Smooth muscle cell of the brain vasculature (primary cell): Measurements from ENCODE around the gene ARCN1.

Experiments used
- DNase-seq: peaks from one replicate; pipeline ENCODE4 v3.0.0-alpha.2; 2012; ENCODE audit warnings: low read depth, low spot score

ARCN1 gene

DNA sequence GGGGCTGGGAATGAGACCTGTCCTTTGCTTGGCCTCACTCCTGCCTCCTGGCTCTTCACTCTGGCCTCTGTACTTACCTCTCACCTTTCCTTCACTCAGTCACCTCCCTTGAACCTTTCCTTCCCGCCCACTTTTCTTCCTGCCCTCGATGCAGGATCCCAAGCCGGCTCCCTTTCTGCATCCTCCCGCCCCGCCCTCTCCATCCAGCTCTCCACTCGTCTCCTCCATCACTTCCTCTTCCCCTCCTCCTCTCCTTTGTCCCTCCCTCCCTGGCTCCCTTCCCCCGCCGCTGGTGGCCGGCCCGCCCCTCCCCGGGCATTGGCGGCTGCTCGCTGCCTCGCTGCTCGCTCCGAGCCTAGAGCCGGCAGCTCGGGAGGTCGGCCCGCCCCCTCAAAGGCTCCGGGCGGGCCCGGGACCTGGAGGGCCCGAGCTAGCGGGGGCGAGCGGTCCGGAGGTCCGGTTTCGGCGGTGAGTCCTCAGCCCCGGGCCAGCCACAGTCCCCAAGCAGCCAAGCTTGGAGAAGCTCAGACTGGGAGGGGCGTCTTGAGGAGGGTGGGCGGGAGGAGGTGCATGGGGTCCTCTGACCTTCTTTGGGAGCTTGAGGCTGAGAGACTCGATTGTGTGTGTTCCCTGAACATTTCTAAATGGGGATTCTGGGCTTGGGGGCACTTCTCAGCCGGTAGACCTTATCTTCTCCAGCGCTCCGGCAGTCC lies 49.0 kb downstream of the ARCN1 start:
- no peak for DNase-seq

DNA sequence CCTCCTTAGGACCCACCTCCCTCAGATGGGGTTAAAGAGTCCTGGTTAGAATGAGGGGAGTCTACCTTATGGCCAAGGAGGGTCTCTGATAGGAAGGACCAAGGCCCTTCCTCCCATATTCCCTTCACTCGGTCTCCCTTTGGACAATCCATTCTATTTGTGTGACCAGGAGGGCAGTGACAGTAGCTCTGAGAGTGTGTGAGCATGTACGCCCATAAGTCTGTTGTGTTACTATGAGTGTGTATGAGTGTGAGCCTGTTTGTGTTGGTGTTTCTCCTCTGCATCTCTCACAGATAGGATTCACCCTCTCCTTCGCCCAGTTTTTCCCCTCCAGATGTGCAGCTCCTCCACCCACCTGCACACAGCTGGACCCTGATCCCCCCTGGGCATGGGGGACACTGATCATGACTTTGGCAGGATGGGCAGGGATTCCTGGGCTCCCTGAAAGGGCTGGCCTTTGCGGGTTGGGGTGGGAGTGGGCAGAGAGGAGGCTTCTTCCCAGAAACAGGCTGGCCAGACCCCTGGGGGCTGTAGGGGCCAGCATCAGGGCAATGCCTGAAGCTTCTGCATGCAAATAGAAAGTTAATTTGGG lies 49.7 kb downstream of the ARCN1 start:
- no peak for DNase-seq

DNA sequence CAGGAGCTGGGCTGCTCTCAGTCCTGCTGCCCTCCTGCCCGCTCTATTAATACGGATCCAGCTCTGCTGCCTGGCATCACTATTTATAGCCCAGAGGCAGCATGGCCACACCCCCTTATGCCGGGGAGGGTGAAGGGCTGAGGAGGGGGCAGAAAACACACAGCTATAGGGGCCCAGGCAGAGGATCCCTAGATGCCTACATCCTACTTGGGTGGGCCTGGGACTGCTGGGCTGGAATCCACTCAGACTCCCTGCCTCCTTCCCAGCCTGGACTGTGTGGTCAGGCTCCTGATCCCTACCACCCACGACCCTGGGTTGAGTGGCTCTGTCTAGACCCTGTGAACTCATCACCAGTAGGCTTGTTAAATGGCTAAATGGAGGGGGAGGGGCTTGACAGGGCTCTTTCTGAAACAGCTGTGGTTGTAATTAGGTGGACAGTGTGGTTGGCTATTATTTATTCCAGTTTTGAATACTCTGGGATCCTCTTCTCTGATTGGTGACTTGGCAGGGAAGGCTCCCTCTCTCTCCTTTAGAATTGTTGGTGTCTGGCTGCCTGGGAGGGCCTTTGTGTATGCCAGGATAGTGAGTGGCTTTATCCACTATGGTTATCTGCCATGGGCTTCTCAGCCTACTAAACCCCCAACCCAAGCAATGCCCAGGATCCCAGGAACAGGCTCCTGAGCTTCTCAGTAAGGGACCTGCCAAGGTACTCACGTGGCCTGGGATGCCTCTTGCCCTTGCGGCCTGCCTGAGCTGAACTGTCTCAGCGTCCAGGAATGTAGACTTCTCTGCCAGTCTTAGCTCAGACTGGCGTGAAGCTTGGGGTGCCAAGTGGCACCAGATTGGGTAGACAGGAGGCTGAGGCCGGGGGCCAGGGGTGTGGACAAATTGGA lies 50.4 kb downstream of the ARCN1 start:
- DNase-seq, result no peak

DNA sequence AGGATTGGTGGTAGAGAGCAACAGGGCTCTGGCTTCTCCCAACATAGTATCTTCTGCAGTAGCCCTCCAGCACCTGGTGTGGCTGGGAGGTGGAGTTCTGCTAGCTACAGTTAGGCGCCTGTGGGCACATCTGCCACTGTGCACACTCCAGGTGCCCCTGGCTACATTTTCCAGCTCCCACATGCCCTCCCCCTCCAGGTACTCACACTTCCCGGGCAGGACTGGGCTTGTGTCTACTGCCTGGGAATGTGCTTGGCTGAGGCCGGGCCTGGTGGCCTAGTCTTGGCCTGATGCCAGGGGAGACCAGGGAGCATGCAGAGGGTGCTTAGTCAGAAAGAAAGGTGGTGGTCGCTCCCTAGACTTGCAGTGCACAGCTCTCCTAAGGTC lies 51.1 kb downstream of the ARCN1 start:
- DNase-seq, result no peak

DNA sequence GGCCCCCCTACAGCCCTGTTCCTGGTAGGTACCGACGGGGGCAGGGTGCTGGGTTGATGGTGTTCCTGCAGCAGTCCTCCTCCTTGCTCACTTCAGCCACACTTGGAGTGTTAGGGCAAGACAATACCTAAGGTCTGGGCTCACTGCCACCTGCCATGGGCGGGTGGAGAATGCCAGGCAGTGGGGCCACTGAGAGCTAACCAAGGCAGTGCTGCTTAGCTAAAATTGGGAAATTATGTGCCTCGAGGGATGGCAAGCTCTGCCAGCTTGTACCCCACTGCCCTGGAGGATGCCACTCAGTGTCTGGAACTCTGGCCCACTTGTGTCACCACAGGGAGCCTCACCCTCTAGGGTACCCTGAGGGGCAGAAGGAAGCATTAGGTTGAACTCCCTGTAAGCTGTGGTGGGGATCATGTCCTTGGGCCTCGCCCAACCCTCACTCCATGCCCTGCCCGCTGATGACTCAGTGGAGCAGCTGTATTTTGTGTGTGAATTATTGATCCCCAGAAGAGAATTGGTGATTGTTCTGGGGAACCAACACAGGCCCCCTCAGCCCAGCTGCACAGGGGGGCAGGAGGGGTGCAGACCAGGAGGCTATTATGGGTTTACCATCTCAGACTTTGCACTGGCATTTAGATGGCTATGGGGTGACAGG lies 53.0 kb downstream of the ARCN1 start:
- no peak for DNase-seq

DNA sequence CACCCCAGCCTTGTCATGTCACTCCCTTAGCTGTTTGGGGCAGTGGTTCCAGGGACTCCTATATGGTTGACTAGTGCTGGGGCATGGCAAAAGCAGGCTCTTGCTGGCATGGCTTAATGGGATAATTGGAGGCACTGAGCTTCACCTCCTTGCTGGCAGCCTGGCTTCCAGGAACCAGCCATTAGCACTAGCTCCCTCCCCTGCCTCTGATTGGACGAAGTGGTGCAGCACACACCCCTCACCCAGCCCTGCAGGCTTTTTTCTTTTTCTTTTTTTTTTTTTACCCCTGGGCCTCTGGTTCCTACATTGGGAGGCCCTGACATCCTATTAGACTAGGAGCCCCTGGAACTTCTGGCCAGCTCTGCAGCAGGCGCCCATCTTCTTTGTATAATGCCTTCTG lies 53.8 kb downstream of the ARCN1 start:
- no peak for DNase-seq

DNA sequence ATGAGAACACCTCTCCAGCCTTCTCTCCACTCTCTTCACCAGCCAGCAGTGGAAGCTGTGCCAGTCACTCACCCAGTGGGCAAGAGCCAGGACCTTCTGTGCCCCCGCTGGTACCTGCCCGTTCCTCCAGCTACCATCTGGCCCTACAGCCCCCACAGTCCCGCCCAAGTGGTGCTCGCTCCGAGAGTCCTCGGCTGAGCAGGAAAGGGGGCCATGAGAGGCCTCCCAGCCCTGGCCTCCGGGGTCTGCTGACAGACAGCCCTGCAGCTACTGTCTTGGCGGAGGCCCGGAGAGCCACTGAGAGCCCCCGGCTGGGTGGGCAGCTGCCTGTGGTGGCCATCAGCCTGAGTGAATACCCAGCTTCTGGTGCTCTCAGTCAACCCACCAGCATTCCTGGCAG lies 55.4 kb downstream of the ARCN1 start:
- DNase-seq, result no peak

DNA sequence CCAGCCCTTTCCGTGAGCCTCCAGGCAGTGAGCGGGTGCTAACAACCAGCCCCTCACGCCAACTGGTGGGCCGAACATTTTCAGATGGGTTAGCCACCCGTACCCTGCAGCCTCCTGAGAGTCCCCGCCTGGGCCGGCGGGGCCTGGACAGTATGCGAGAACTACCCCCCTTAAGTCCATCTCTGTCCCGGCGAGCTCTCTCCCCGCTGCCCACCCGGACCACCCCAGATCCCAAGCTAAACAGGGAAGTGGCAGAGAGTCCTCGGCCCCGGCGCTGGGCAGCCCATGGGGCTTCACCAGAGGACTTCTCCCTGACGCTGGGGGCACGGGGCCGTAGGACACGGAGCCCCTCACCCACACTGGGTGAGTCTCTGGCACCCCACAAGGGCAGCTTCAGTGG lies 55.8 kb downstream of the ARCN1 start:
- no peak for DNase-seq

DNA sequence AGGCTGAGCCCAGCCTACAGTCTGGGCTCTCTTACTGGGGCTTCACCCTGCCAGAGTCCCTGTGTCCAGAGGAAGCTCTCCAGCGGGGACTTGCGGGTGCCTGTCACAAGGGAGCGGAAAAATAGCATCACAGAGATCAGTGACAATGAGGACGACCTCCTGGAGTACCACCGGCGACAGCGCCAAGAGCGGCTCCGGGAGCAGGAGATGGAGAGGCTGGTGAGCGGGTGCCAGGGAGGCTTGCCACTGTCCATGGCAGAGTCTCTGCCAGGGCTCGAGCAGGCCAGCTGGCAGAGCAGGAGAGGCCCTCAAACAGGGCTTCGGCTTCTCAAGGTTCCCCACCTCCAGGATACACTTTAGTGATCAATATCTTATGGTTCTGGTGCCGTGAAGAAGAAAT lies 56.2 kb downstream of the ARCN1 start:
- DNase-seq, result no peak

DNA sequence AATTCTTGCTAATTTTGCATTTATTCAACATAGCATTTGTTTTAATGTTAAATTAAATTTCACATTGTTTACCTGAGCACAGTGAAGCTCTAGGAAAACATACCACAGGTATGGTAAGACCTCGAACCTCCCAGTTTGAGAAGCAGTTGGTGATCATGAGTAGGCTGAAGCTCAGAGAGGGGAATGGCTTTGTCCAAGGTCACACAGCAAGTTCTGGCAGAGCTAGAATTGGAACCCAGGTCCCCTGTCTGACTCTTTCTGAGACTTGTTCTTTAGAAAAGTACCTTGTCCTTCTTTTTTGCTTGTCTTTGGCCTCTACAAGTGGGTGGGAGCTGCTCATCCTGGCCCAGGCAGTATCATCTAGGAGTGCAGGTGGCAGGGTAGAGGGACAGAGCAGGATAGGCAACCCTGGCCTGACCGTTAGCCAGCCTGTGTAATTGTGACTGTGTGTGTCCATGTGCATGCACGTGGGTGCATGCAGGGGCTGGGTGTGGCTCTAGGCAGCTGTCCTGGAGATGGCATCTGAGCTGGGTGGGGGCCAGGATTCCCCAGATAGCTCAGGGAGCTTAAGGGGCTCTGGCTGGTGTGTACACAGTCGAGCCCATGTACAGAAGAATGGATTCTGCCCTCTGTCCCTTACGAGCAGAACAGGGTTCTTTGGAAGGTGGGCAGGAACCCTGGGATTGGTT lies 56.8 kb downstream of the ARCN1 start:
- DNase-seq, result no peak

DNA sequence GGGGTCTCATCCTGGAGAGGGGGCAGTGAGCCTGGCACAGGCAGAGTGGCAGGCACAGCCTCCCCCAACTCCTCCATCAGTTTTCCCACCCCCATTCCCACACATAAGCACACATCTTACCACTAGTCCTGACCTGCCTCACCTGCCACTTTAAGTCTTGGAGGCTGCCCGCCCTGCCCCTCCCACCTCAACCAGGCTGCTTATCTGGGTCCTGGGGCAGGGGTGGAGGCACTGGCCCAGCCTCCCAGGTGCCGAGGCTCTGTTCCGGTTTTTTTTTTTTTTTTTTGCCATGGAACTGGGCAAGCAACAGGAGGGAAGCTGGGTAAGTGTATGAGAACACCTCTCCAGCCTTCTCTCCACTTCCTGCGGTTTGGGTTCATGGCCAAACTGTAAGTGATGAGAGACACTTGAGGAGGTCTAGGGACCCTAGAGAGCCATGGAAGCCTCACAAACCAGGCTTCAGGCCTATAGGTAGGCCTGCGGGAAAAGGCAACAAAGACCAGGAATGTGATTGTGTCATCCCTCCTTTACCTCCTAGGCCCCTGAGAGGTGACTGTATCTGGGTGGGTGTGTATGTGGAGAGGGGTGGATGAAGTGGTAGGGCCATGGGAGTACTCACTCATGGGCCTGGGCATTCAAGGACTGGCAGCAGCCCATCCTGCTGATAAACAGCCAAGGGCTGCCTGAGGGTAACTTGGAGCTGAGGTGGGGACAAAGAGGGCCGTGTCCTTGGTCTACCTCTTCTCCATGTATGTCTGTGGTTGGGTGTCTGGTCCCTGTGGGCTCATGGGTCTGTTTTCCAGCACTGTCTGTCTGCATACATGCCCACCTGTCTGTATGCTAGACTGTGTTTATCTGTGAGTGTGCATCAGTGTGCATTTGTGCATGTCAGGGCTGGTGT lies 57.8 kb downstream of the ARCN1 start:
- no peak for DNase-seq

DNA sequence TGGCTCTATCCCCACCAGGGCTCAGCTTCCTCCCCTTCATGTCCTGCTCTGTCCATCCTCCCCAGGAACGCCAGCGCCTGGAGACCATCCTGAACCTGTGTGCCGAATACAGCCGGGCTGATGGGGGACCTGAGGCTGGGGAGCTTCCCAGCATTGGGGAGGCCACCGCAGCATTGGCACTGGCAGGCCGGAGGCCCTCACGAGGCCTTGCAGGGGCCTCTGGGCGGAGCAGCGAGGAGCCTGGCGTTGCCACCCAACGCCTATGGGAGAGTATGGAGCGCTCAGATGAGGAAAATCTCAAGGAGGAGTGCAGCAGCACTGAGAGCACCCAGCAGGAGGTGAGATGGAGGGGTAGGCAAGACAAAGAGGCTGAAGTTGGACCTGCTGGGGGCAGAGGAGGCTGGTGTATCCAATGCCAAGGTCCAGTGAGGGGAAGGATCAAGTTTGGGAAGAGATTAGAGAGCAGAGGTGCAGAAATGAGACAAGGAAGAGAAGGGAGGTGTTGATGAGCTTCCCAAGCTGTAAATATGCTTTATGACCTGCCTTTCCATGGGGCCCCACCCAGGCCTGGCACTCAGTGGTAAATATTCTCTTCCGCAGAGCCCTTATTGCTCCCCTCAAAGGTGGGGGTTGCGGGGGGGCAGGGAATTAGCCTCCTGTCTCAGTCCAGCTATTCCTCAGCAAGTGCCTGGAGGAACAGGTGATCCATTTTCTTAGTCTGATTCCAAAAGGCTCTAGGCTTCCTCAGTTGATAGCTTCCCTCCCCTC lies 59.1 kb downstream of the ARCN1 start:
- no peak for DNase-seq

DNA sequence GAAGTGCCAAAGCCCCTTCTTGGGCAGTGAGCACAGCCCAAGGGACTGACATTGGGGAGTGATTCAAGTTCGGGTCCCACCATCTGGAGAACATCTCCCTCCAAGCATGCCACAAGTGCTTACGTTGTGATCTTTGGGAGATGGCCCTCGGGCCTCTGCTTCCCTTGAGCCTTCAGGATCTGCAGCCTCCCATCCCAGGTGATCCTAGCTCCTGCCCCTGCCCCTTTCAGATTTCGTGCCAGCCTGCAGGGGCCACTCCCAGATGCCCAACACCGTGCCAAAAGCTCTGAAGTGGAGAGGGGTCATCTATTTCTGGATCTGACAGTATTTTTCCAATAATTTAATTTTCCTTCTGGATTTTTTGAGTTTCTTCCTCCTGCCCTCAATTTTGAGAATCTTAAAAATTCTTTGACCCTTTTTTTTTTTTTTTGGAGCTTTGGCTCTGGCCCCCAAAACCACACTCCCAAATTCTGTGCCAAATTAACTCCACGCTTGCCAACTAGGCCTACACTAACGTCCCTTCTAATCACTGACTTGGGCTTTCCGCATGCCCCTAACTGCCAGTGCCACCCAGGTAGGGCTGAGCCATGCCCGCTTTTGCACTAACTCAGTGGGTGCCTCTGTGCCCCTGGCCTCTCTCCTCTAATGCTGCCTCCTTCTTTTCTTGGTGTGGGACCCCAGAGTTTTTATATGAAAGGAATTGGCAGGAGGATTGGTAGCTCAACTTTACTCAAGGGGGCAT lies 60.5 kb downstream of the ARCN1 start:
- DNase-seq, result no peak

DNA sequence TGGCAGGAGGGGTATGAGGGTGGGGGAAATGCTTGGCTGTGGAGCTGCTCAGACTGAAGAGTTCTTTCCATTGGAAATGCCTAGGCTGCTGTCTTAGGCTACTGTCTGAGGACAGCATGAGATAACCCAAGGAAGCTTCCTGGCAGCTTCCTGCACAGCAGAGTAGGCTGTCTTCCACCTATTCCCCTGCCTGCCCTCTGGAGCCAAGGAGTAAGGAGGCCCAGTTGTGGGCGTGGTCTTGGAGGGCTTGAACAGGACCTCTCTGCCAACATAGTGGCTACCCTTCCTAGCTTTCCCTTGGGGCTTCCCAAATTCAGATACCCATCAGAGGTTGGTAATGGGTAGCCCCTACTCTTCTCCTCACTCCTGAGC lies 61.1 kb downstream of the ARCN1 start:
- DNase-seq, result no peak

DNA sequence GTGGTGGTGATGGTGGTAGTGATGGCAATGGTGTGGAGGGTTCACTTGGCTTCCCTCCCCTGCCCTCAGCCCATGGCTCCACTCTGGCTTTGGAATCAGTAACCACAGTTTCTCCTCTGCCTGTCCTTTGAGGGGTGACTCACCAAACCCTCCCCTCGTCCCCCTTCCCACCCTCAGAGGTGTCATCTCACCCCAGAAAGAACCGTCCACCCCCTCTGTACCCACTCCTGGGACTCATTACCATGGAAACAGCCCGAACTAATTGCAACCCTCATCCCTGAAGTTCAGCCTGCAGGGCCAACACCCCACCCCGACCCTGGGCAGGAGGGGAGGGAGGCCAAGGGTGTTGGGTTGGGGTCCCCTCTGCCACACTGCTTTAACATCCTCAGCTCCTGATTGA lies 61.8 kb downstream of the ARCN1 start:
- no peak for DNase-seq

DNA sequence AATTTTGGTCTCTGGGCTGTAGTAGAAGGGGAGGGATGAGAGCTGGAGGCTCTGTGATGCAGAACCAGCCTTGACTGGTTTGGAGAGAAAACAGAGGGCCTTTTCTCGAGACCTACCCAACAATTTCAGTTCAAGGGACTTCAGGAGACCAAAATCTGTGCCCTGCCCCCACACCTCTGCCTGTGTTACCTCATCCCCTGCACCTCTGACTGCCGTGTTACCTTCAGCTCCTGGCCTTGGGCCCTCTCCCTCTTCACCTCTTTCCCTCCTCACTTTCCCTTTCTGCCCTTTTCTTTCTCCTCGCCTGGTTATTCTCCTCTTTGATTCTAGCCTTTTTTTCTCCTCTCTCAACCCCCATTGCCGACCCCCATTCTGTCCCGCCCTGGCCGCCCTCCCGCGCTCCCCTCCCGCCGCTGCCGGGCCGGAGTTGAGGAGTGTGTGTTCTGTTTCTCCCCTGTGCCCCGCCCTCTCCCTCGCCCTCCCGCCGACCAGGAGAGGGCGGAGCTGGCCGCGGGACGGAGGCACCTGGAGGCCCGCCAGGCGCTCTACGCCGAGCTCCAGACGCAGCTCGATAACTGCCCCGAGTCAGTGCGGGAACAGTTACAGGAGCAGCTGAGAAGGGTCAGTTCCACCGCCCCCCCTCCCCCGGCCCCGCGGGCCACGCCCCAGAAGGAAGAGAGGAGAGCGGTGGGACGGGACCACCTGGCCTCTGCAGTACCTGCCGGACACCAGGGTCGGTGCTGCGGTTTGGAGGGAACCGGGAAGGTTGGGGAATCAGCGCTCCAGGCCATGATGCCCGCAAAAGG lies 62.4 kb downstream of the ARCN1 start:
- no peak for DNase-seq

DNA sequence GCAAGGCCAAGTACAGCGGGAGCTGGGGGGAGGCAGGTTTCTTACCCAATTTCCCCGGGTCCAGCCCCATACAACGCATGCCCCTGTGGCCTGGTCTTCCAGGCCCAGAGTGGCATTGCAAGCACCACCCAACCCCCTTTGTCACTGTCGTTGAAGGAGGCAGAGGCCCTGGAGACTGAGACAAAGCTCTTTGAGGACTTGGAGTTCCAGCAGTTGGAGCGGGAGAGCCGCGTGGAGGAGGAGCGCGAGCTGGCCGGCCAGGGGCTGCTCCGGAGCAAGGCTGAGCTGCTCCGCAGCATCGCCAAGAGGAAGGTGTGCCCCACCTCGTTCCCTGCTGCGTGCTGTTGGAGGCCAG lies 63.0 kb downstream of the ARCN1 start:
- DNase-seq, result no peak

DNA sequence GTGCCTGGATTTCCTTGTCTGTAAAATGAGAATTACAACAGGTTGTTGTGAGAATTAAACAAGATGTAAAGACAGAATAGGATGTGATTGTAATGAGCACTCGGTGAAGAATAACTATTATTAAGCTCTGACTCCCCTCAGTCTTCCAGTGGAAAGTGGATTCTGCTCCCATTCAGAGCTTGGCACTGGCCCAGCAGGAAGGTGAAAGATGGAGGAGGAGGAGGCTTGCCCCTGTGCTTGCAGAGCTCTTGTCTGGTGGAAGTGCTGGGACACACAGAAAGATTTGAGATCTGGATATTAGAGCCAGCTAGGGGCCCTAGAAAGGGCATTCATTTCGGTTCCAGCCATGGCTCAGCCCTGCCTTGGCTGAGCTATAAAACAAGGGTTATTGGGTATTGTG lies 63.4 kb downstream of the ARCN1 start:
- DNase-seq, result no peak
